K562 (cell line): ENCODE data around the gene ZNF107. TPM values are rescaled to one million over a fixed set of nuclear protein-coding genes. Genes with fewer than 3 reads are reported as not detected.

Experiments
- ATAC-seq: fragments of 200-7000 bp; cut with Tn5 transposase; 3 replicates; pipeline ENCODE4 v1.9.1; 2020; ENCODE audit warnings: moderate library complexity
- BruUV-seq: library from RNA; stranded (reverse); fragments of 400-500 nt; replicated peaks from 2 replicates; lab custom pipeline; 2021; lab: Mats Ljungman, UMichigan
- CTCF ChIA-PET: fragments of 300-600 bp; formaldehyde crosslinking; extraction: SDS; loops from one replicate; lab custom pipeline; 2021; ENCODE audit warnings: low intra/inter-chr PET ratio; lab: Yijun Ruan, JAX
- POLR2A ChIA-PET: fragments of 300-600, 350-650 bp; sonication (Branson Sonifier 250); formaldehyde crosslinking; extraction: SDS; loops from one replicate; lab custom pipeline; 2021; ENCODE audit warnings: antibody characterized with exemption, inconsistent platforms; lab: Yijun Ruan, JAX
- DNase-seq, 4 experiments: peaks; one replicate each; pipeline versions ENCODE4 v3.0.0 to v3.0.0-alpha.2; 2011 to 2018; ENCODE audit warnings: low spot score in 3 of 4, mixed read lengths in 3 of 4; ENCODE audit errors: extremely low read depth in 1 of 4
- FAIRE-seq: peaks from 2 replicates; lab custom pipeline; 2011; peaks lifted over from hg19 to GRCh38; lab: Jason Lieb, UNC
- H2AFZ ChIP-seq: 2 replicates; pipeline ENCODE4 v1.6.0; 2011; ENCODE audit warnings: low read depth, low read length, control low read depth, inconsistent platforms
- H3K27ac ChIP-seq: fragments of 200-600 bp; 3 replicates; pipeline ENCODE4 v1.8.0; 2011; ENCODE audit warnings: low read depth, mild to moderate bottlenecking, control low read depth, inconsistent platforms, low read length, moderate library complexity, mixed read lengths; ENCODE audit errors: extremely low read depth
- H3K27me3 ChIP-seq, 2 experiments: fragments of 300-600 bp in 1 of 2; 2 replicates in 1 of 2; 3 replicates in 1 of 2; pipeline versions ENCODE4 v1.6.0 to v1.8.0; 2011; ENCODE audit warnings: inconsistent platforms in 2 of 2, low read length in 2 of 2, mild to moderate bottlenecking in 1 of 2, mixed read lengths in 1 of 2, moderate library complexity in 1 of 2; ENCODE audit not compliant: control insufficient read depth in 2 of 2, insufficient read depth in 2 of 2
- H3K36me3 ChIP-seq: fragments of 300-600 bp; 3 replicates; pipeline ENCODE4 v1.8.0; 2011; ENCODE audit warnings: mild to moderate bottlenecking, low read length, inconsistent platforms; ENCODE audit not compliant: control insufficient read depth, insufficient read depth
- H3K4me1 ChIP-seq, 2 experiments: fragments of 200-600 bp in 1 of 2; replicated peaks in 1 of 2; 2 replicates in 1 of 2; 3 replicates in 1 of 2; pipeline versions ENCODE4 v1.5.1 to v1.8.0; 2011; ENCODE audit warnings: inconsistent platforms in 2 of 2, low read length in 2 of 2, mild to moderate bottlenecking in 1 of 2, mixed read lengths in 1 of 2, moderate library complexity in 1 of 2; ENCODE audit not compliant: control insufficient read depth in 2 of 2, insufficient read depth in 2 of 2
- H3K4me2 ChIP-seq: 2 replicates; pipeline ENCODE4 v1.6.1; 2011; ENCODE audit warnings: low read length, control low read depth, inconsistent platforms, mixed read lengths; ENCODE audit not compliant: insufficient read depth
- H3K4me3 ChIP-seq: fragments of 200-600 bp; sonication (generic), shearing (Covaris generic); 2 replicates; pipeline ENCODE4 v1.5.1; 2016; ENCODE audit warnings: control low read depth, inconsistent platforms
- H3K79me2 ChIP-seq: fragments of 200-600 bp; 3 replicates; pipeline ENCODE4 v1.8.0; 2011; ENCODE audit warnings: low read length, inconsistent platforms; ENCODE audit not compliant: control insufficient read depth, insufficient read depth
- H3K9ac ChIP-seq, 2 experiments: 2 replicates each; pipeline versions ENCODE4 v1.6.0 to v1.6.1; 2011; ENCODE audit warnings: low read depth in 2 of 2, low read length in 2 of 2, control low read depth in 1 of 2, inconsistent platforms in 1 of 2, mild to moderate bottlenecking in 1 of 2, mixed read lengths in 1 of 2; ENCODE audit not compliant: insufficient read depth in 1 of 2
- H3K9me1 ChIP-seq: one replicate; pipeline ENCODE4 v1.6.0; 2011; ENCODE audit warnings: inconsistent platforms, mild to moderate bottlenecking, low read length, moderate library complexity; ENCODE audit not compliant: control insufficient read depth, insufficient read depth
- H3K9me3 ChIP-seq: replicated peaks from 2 replicates; pipeline ENCODE4 v1.5.1; 2011; ENCODE audit warnings: low read depth, low read length, inconsistent platforms; ENCODE audit not compliant: control insufficient read depth, insufficient read depth
- H4K20me1 ChIP-seq: replicated peaks from 2 replicates; pipeline ENCODE4 v1.6.1; 2011; ENCODE audit warnings: low read length, inconsistent platforms, mixed read lengths; ENCODE audit not compliant: control insufficient read depth, insufficient read depth
- CBX1 ChIP-seq: sonication (generic); IDR thresholded peaks from 2 replicates; pipeline ENCODE4 v1.6.1; 2016; ENCODE audit warnings: antibody characterized with exemption, low read depth, mild to moderate bottlenecking
- HMG20B ChIP-seq: fragments of 250-450 bp; sonication (Bioruptor Pico); IDR thresholded peaks from 2 replicates; pipeline ENCODE4 v1.5.0; 2021; ENCODE audit warnings: mild to moderate bottlenecking
- IRF2 ChIP-seq: sonication (generic); formaldehyde crosslinking; IDR thresholded peaks from 2 replicates; pipeline ENCODE4 v1.8.1; 2022; ENCODE audit warnings: mild to moderate bottlenecking, missing genetic modification reagents
- JUNB ChIP-seq: fragments of 450-650 bp; formaldehyde crosslinking; conservative IDR thresholded peaks from 2 replicates; pipeline ENCODE4 v1.4.0; 2020; ENCODE audit warnings: mild to moderate bottlenecking
- MAFF ChIP-seq: IDR thresholded peaks from 2 replicates; pipeline ENCODE4 v1.6.1; 2012; ENCODE audit warnings: low read length, improper control_type of control experiment
- POLR2A ChIP-seq: fragments of 450-650 bp; conservative IDR thresholded peaks from 2 replicates; pipeline ENCODE4 v1.6.1; 2016
- PPARD ChIP-seq: fragments of 250-450 bp; sonication (Bioruptor Pico); IDR thresholded peaks from 2 replicates; pipeline ENCODE4 v1.8.0; 2022; ENCODE audit warnings: inconsistent platforms, mild to moderate bottlenecking, moderate library complexity
- SAFB ChIP-seq: fragments of 200-400 bp; formaldehyde crosslinking; IDR thresholded peaks from 2 replicates; pipeline ENCODE4 v1.6.1; 2017; ENCODE audit warnings: low read depth, low read length, borderline replicate concordance
- ZKSCAN8 ChIP-seq: fragments of 200-800 bp; sonication (Bioruptor generic); IDR thresholded peaks from 2 replicates; pipeline ENCODE4 v1.6.1; 2016; ENCODE audit warnings: missing genetic modification characterization, missing compliant biosample characterization
- ZNF354B ChIP-seq: fragments of 250-450 bp; sonication (Bioruptor Pico); IDR thresholded peaks from 2 replicates; pipeline ENCODE4 v1.4.0; 2020
- ZNF408 ChIP-seq: fragments of 250-450 bp; sonication (Bioruptor Pico); IDR thresholded peaks from 2 replicates; pipeline ENCODE4 v1.4.0; 2020; ENCODE audit warnings: low read depth, mild to moderate bottlenecking, moderate library complexity
- ZNF644 ChIP-seq: fragments of 200-800 bp; sonication (Bioruptor generic); IDR thresholded peaks from 2 replicates; pipeline ENCODE4 v1.6.1; 2016; ENCODE audit warnings: low read depth, missing genetic modification characterization, missing compliant biosample characterization
- WGBS: fragments of 100-300 bp; shearing (Covaris generic); methylation state at CpG from one replicate; pipeline ENCODE4 v1.1.6; 2016; ENCODE audit warnings: low coverage, mixed read lengths; ENCODE audit not compliant: insufficient coverage; ENCODE audit errors: missing lambda C conversion rate; 5-methylcytosine and 5-hydroxymethylcytosine counted together
- in situ Hi-C: fragments of 300-500 bp; cut with MboI; formaldehyde crosslinking; loops from 4 replicates; pipeline ENCODE4 v1.15.0; 2018; ENCODE audit warnings: inconsistent platforms, mixed read lengths
- intact Hi-C: fragments of 100-400 bp; cut with micrococcal nuclease; formaldehyde crosslinking; loops from 2 replicates; pipeline ENCODE4 v1.14.2; 2022
- polyA plus RNA-seq, 8 experiments: library from polyadenylated mRNA; depleted of rRNA in 4 of 8; stranded (reverse) in 5 of 8; unstranded in 3 of 8; fragments of >200 nt; fragmentation: Nextera tagmentation in 2 of 8; fragmentation: Illumina TruSeq in 1 of 8; extraction: Ambion mirVana in 2 of 8; extraction: Trizol in 1 of 8; gene quantifications; 2 replicates each; pipeline versions ENCODE4 v1.2.1 to v1.2.3, GENCODE V29; 2011 to 2014; ENCODE audit warnings: inconsistent platforms in 1 of 8, missing spikeins in 1 of 8
- total RNA-seq, 7 experiments: library from RNA; depleted of rRNA in 6 of 7; stranded (reverse); fragments of >200 nt in 6 of 7; fragmentation: Illumina TruSeq in 2 of 7; extraction: Trizol in 2 of 7; gene quantifications; 2 replicates each; pipeline versions ENCODE4 v1.2.1 to v1.2.3, GENCODE V29; 2011 to 2021; ENCODE audit warnings: low replicate concordance in 1 of 7
- TF ChIP-seq, protein P1 (sequence below): fragments of 450-650 bp; formaldehyde crosslinking; IDR thresholded peaks from 2 replicates; pipeline ENCODE4 v1.4.0; 2020; ENCODE audit warnings: mild to moderate bottlenecking
- TF ChIP-seq, protein P2 (sequence below): fragments of 250-450 bp; sonication (Bioruptor Pico); IDR thresholded peaks from 2 replicates; pipeline ENCODE4 v1.8.0; 2021; ENCODE audit warnings: mild to moderate bottlenecking, moderate library complexity
- TF ChIP-seq, protein P3 (sequence below): fragments of 200-800 bp; sonication (Bioruptor generic); IDR thresholded peaks from 2 replicates; pipeline ENCODE4 v1.6.1; 2017; ENCODE audit warnings: missing genetic modification characterization, missing compliant biosample characterization
- TF ChIP-seq, protein P4 (sequence below): IDR thresholded peaks from 3 replicates; pipeline ENCODE4 v1.6.1; 2011; ENCODE audit warnings: borderline replicate concordance, mild to moderate bottlenecking, moderate library complexity; ENCODE audit not compliant: insufficient read length; ENCODE audit errors: extremely low read depth
- TF ChIP-seq, protein P5 (sequence below): fragments of 450-650 bp; IDR thresholded peaks from 2 replicates; pipeline ENCODE4 v1.6.1; 2016; ENCODE audit warnings: missing biosample characterization, missing genetic modification characterization

The ZNF107 gene
- total and polyA plus RNA-seq, 9 of the 15 experiments (the other 6 are each of a cell fraction or from before 2014, with no cell fraction given), result 2.4 to 14.2 (median 7.9) TPM

DNA sequence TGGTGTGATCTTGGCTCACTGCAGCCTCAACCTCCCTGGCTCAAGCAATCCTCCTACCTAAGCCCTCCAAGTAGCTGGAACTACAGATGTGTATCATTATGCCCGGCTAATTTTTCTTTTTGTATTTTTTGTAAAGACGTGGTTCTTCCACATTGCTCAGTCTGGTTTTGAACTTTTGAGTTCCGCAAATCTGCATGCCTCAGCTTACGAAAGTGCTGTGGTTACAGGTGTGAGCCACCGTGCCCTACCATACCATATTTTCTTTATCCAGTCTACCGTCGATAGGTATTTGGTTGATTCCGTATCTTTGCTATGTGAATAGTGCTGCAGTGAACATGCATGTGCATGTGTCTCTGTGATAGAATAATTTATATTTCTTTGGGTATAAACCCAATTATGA, 6.5 kb downstream of the ZNF107 start:
- Histone ChIP-seq H3K4me1 (peaks cover 0 to 5% of the 10 kb centered on the region in 2 experiments; a peak in 3 of 5 replicates), H3K4me2 (no peak overlapping the region), H3K27ac (no peak overlapping the region), H4K20me1 (no peaks in the 10 kb centered on the region), H3K4me3 (no peak overlapping the region), H3K36me3 (peaks cover 32% of the 10 kb centered on the region; the same call in 1 of the 3 replicates), H3K9ac (no peak overlapping the region), H3K79me2 (peaks cover 71% of the 10 kb centered on the region), H2AFZ (no peak overlapping the region), H3K9me1 (no peaks in the 10 kb centered on the region), H3K9me3 (no peaks in the 10 kb centered on the region), H3K27me3 (no peaks in the 10 kb centered on the region)
- ATAC-seq (no peak), DNase-seq (no peak), FAIRE-seq (no peak)
- in situ Hi-C loops, result no loop called here
- BruUV-seq, result no TSS peak
- 95% methylated on average over 8 of the region's 8 CpGs for WGBS
- POLR2A ChIA-PET, result no interaction called here
- intact Hi-C loops, result loop anchor here (10.0 kb wide), 1 partner anchor 82 kb away; no protein-coding TSS in a partner anchor
- CTCF ChIA-PET, result no interaction called here
- TF ChIP-seq CBX1 (no peak), ZNF644 (no peak), JUNB (CRISPR knock-in tag) (no peak), MAFF (no peak), IRF2 (CRISPR knock-in tag) (no peak), PPARD (no peak), ZNF354B (no peak), SAFB (no peak), HMG20B (CRISPR knock-in tag) (no peak), POLR2A (no peak), ZNF408 (CRISPR knock-in tag) (no peak), ZKSCAN8 (no peak)
- TF ChIP-seq, protein P1, sequence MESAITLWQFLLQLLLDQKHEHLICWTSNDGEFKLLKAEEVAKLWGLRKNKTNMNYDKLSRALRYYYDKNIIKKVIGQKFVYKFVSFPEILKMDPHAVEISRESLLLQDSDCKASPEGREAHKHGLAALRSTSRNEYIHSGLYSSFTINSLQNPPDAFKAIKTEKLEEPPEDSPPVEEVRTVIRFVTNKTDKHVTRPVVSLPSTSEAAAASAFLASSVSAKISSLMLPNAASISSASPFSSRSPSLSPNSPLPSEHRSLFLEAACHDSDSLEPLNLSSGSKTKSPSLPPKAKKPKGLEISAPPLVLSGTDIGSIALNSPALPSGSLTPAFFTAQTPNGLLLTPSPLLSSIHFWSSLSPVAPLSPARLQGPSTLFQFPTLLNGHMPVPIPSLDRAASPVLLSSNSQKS (CRISPR knock-in tag), result no peak
- TF ChIP-seq, protein P2, sequence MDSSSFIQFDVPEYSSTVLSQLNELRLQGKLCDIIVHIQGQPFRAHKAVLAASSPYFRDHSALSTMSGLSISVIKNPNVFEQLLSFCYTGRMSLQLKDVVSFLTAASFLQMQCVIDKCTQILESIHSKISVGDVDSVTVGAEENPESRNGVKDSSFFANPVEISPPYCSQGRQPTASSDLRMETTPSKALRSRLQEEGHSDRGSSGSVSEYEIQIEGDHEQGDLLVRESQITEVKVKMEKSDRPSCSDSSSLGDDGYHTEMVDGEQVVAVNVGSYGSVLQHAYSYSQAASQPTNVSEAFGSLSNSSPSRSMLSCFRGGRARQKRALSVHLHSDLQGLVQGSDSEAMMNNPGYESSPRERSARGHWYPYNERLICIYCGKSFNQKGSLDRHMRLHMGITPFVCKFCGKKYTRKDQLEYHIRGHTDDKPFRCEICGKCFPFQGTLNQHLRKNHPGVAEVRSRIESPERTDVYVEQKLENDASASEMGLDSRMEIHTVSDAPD (CRISPR knock-in tag), result no peak
- TF ChIP-seq, protein P3, sequence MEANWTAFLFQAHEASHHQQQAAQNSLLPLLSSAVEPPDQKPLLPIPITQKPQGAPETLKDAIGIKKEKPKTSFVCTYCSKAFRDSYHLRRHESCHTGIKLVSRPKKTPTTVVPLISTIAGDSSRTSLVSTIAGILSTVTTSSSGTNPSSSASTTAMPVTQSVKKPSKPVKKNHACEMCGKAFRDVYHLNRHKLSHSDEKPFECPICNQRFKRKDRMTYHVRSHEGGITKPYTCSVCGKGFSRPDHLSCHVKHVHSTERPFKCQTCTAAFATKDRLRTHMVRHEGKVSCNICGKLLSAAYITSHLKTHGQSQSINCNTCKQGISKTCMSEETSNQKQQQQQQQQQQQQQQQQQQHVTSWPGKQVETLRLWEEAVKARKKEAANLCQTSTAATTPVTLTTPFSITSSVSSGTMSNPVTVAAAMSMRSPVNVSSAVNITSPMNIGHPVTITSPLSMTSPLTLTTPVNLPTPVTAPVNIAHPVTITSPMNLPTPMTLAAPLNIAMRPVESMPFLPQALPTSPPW (CRISPR knock-in tag), result no peak
- TF ChIP-seq, protein P4, sequence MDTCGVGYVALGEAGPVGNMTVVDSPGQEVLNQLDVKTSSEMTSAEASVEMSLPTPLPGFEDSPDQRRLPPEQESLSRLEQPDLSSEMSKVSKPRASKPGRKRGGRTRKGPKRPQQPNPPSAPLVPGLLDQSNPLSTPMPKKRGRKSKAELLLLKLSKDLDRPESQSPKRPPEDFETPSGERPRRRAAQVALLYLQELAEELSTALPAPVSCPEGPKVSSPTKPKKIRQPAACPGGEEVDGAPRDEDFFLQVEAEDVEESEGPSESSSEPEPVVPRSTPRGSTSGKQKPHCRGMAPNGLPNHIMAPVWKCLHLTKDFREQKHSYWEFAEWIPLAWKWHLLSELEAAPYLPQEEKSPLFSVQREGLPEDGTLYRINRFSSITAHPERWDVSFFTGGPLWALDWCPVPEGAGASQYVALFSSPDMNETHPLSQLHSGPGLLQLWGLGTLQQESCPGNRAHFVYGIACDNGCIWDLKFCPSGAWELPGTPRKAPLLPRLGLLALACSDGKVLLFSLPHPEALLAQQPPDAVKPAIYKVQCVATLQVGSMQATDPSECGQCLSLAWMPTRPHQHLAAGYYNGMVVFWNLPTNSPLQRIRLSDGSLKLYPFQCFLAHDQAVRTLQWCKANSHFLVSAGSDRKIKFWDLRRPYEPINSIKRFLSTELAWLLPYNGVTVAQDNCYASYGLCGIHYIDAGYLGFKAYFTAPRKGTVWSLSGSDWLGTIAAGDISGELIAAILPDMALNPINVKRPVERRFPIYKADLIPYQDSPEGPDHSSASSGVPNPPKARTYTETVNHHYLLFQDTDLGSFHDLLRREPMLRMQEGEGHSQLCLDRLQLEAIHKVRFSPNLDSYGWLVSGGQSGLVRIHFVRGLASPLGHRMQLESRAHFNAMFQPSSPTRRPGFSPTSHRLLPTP, result no peak
- TF ChIP-seq, protein P5, sequence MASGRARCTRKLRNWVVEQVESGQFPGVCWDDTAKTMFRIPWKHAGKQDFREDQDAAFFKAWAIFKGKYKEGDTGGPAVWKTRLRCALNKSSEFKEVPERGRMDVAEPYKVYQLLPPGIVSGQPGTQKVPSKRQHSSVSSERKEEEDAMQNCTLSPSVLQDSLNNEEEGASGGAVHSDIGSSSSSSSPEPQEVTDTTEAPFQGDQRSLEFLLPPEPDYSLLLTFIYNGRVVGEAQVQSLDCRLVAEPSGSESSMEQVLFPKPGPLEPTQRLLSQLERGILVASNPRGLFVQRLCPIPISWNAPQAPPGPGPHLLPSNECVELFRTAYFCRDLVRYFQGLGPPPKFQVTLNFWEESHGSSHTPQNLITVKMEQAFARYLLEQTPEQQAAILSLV (tag), result no peak
